Ovary (tissue), 3 donors: ENCODE data around the gene TFIP11.

Experiments used
- EP300 ChIP-seq: sonication (generic); formaldehyde crosslinking; IDR thresholded peaks from one replicate; pipeline ENCODE4 v1.6.1; 2017; ENCODE audit warnings: antibody characterized with exemption
- POLR2A ChIP-seq: fragments of 450-650 bp; IDR thresholded peaks from one replicate; pipeline ENCODE4 v1.6.1; 2017; ENCODE audit warnings: antibody characterized with exemption, mild to moderate bottlenecking, moderate library complexity
- TF ChIP-seq, protein P1 (sequence below), 3 donors: fragments of 450-650 bp in 2 of 3; fragments of 200-600 bp in 1 of 3; IDR thresholded peaks; one replicate each; pipeline versions ENCODE4 v1.5.1 to v1.8.0; 2016 to 2022; ENCODE audit warnings: antibody characterized with exemption in 3 of 3, mild to moderate bottlenecking in 1 of 3
- donor health status: DM: no; HTN: no; CAD: no.

DNA sequence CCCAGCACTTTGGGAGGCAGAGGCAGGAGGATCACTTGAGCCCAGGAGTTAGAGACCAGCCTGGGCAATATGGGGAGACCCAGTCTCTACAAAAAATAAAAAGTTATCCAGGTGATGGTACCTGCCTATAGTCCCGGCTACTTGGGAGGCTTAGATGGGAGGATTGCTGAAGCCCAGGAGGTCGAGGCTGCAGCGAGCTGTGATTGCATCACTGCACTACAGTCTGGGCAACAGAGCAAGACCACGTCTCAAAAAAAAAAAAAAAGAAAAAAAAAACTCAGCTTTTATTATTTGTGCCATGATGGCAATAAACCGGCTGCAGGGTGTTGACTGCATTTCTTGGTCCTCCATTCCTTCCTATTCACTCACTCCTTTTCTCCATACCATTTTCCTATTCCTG, 33.6 kb upstream of the TFIP11 start:
- TF ChIP-seq EP300 (no peak), POLR2A (no peak)
- TF ChIP-seq, protein P1, sequence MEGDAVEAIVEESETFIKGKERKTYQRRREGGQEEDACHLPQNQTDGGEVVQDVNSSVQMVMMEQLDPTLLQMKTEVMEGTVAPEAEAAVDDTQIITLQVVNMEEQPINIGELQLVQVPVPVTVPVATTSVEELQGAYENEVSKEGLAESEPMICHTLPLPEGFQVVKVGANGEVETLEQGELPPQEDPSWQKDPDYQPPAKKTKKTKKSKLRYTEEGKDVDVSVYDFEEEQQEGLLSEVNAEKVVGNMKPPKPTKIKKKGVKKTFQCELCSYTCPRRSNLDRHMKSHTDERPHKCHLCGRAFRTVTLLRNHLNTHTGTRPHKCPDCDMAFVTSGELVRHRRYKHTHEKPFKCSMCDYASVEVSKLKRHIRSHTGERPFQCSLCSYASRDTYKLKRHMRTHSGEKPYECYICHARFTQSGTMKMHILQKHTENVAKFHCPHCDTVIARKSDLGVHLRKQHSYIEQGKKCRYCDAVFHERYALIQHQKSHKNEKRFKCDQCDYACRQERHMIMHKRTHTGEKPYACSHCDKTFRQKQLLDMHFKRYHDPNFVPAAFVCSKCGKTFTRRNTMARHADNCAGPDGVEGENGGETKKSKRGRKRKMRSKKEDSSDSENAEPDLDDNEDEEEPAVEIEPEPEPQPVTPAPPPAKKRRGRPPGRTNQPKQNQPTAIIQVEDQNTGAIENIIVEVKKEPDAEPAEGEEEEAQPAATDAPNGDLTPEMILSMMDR (IDR thresholded peaks at IDR 0.05) = no peak
